Measurements from ENCODE around the gene CALN1.

GRCh38 chr7:71795410-71795809 lies 616.7 kb downstream of the CALN1 start:
- no peak for TF ChIP-seq POLR2A (IDR thresholded peaks at IDR 0.05)
- no peak for TF ChIP-seq CTCF (IDR thresholded peaks at IDR 0.05)
